GM12878 (cell line): ENCODE measurements around the gene CREBRF. TPM values are rescaled to one million over a fixed set of nuclear protein-coding genes. Genes with fewer than 3 reads are reported as not detected.

Experiments used
- ATAC-seq: fragments of 200-7000 bp; cut with Tn5 transposase; 3 replicates; pipeline ENCODE4 v1.9.1; 2020; ENCODE audit warnings: mild to moderate bottlenecking, moderate library complexity
- BruUV-seq: library from RNA; stranded (reverse); fragments of 400-500 nt; replicated peaks from 2 replicates; lab custom pipeline; 2021; lab: Mats Ljungman, UMichigan
- CTCF ChIA-PET: fragments of 300-600 bp; sonication (Branson Sonifier 250); formaldehyde crosslinking; extraction: SDS; loops from one replicate; lab custom pipeline; 2021; ENCODE audit warnings: inconsistent platforms; lab: Yijun Ruan, JAX
- POLR2A ChIA-PET: fragments of 350-600 bp; formaldehyde crosslinking; extraction: SDS; loops from one replicate; lab custom pipeline; 2021; ENCODE audit warnings: inconsistent platforms; lab: Charles Lee
- RAD21 ChIA-PET: fragments of 300-600 bp; sonication (Branson Sonifier 250); formaldehyde crosslinking; loops from one replicate; lab custom pipeline; 2023; ENCODE audit warnings: antibody characterized with exemption; ENCODE audit not compliant: unreplicated experiment; lab: Charles Lee
- SMC1A ChIA-PET: fragments of 300-600 bp; sonication (Branson Sonifier 250); formaldehyde crosslinking; loops from one replicate; lab custom pipeline; 2023; ENCODE audit not compliant: unreplicated experiment, uncharacterized antibody; lab: Charles Lee
- DNase-seq: peaks from one replicate; pipeline ENCODE4 v3.0.0-alpha.2; 2011; ENCODE audit warnings: low read depth, low spot score
- FAIRE-seq: peaks from 3 replicates; lab custom pipeline; 2011; peaks lifted over from hg19 to GRCh38; lab: Jason Lieb, UNC
- H2AFZ ChIP-seq: 2 replicates; pipeline ENCODE4 v1.6.0; 2011; ENCODE audit warnings: low read depth, low read length, control low read depth; ENCODE audit not compliant: control insufficient read depth
- H3K27ac ChIP-seq: 2 replicates; pipeline ENCODE4 v1.5.1; 2011; ENCODE audit warnings: control low read depth; ENCODE audit not compliant: control insufficient read depth, insufficient read depth
- H3K27me3 ChIP-seq, 2 experiments: replicated peaks in 1 of 2; 2 replicates each; pipeline versions ENCODE4 v1.6.0 to v1.6.1; 2011; ENCODE audit warnings: low read length in 1 of 2; ENCODE audit not compliant: control insufficient read depth in 2 of 2, insufficient read depth in 2 of 2
- H3K36me3 ChIP-seq, 2 experiments: 2 replicates each; pipeline ENCODE4 v1.5.1; 2011; ENCODE audit warnings: low read length in 1 of 2; ENCODE audit not compliant: control insufficient read depth in 2 of 2, insufficient read depth in 2 of 2
- H3K4me1 ChIP-seq: 2 replicates; pipeline ENCODE4 v1.6.1; 2011; ENCODE audit warnings: mild to moderate bottlenecking, low read length, moderate library complexity, mixed read lengths; ENCODE audit not compliant: control insufficient read depth, insufficient read depth
- H3K4me2 ChIP-seq: 2 replicates; pipeline ENCODE4 v1.6.0; 2011; ENCODE audit warnings: control low read depth; ENCODE audit not compliant: control insufficient read depth, insufficient read depth
- H3K4me3 ChIP-seq: fragments of 200-600 bp; sonication (generic); 2 replicates; pipeline ENCODE4 v1.5.1; 2016
- H3K79me2 ChIP-seq: 2 replicates; pipeline ENCODE4 v1.6.0; 2011; ENCODE audit warnings: low read length; ENCODE audit not compliant: control insufficient read depth, insufficient read depth
- H3K9ac ChIP-seq: 2 replicates; pipeline ENCODE4 v1.8.0; 2011; ENCODE audit warnings: low read length, control low read depth, mixed read lengths; ENCODE audit not compliant: control insufficient read depth, insufficient read depth
- H3K9me3 ChIP-seq: replicated peaks from 3 replicates; pipeline ENCODE4 v1.5.1; 2011; ENCODE audit warnings: mild to moderate bottlenecking, low read length; ENCODE audit not compliant: control insufficient read depth, insufficient read depth
- H4K20me1 ChIP-seq: 2 replicates; pipeline ENCODE4 v1.6.0; 2011; ENCODE audit not compliant: control insufficient read depth, insufficient read depth
- ATF7 ChIP-seq: fragments of 450-650 bp; IDR thresholded peaks from 2 replicates; pipeline ENCODE4 v1.6.1; 2016; ENCODE audit warnings: low read depth, mild to moderate bottlenecking
- CBFB ChIP-seq: IDR thresholded peaks from 2 replicates; pipeline ENCODE4 v1.6.1; 2016; ENCODE audit warnings: antibody characterized with exemption, low read depth
- EP300 ChIP-seq, 2 experiments: fragments of 150-350 bp in 1 of 2; IDR thresholded peaks; 2 replicates each; pipeline ENCODE4 v1.6.1; 2011 to 2012; ENCODE audit warnings: low read depth in 2 of 2, low read length in 2 of 2, borderline replicate concordance in 1 of 2, improper control_type of control experiment in 1 of 2, inconsistent platforms in 1 of 2; ENCODE audit not compliant: control insufficient read depth in 1 of 2
- HDAC6 ChIP-seq: fragments of 200-600 bp; sonication (generic); IDR thresholded peaks from one replicate; pipeline ENCODE4 v1.8.0; 2017; ENCODE audit warnings: antibody characterized with exemption; ENCODE audit not compliant: unreplicated experiment
- HDGF ChIP-seq: fragments of 450-650 bp; IDR thresholded peaks from 2 replicates; pipeline ENCODE4 v1.6.1; 2016; ENCODE audit warnings: antibody characterized with exemption
- IKZF2 ChIP-seq, 2 experiments: fragments of 450-650 bp; IDR thresholded peaks; 2 replicates each; pipeline ENCODE4 v1.6.1; 2017; ENCODE audit warnings: mild to moderate bottlenecking in 2 of 2, moderate library complexity in 2 of 2
- KDM1A ChIP-seq: fragments of 200-600 bp; sonication (generic); IDR thresholded peaks from 2 replicates; pipeline ENCODE4 v1.6.1; 2016; ENCODE audit warnings: borderline replicate concordance
- NBN ChIP-seq: fragments of 450-650 bp; IDR thresholded peaks from 2 replicates; pipeline ENCODE4 v1.6.1; 2016
- NR2C1 ChIP-seq: fragments of 450-650 bp; IDR thresholded peaks from 2 replicates; pipeline ENCODE4 v1.6.1; 2017; ENCODE audit warnings: antibody characterized with exemption, mild to moderate bottlenecking, moderate library complexity
- NR2C2 ChIP-seq: IDR thresholded peaks from 2 replicates; pipeline ENCODE4 v1.6.1; 2011; ENCODE audit warnings: borderline replicate concordance, low read depth; ENCODE audit not compliant: control insufficient read depth, insufficient read length
- PAX8 ChIP-seq: fragments of 450-650 bp; IDR thresholded peaks from 2 replicates; pipeline ENCODE4 v1.6.1; 2017; ENCODE audit warnings: mild to moderate bottlenecking, moderate library complexity
- PML ChIP-seq: IDR thresholded peaks from 2 replicates; pipeline ENCODE4 v1.6.1; 2012; ENCODE audit warnings: low read length, inconsistent platforms
- POLR2AphosphoS2 ChIP-seq: IDR thresholded peaks from 2 replicates; pipeline ENCODE4 v1.6.1; 2011; ENCODE audit warnings: low read depth, mild to moderate bottlenecking, low read length, improper control_type of control experiment, moderate library complexity
- RAD21 ChIP-seq: IDR thresholded peaks from 2 replicates; pipeline ENCODE4 v1.6.1; 2011; ENCODE audit warnings: mild to moderate bottlenecking, low read depth, low read length, moderate library complexity; ENCODE audit not compliant: insufficient read depth
- SMAD5 ChIP-seq: IDR thresholded peaks from 2 replicates; pipeline ENCODE4 v1.6.1; 2016; ENCODE audit warnings: antibody characterized with exemption, low read depth
- SP1 ChIP-seq: IDR thresholded peaks from one replicate; pipeline ENCODE4 v1.6.1; 2011; ENCODE audit warnings: low read depth, low read length
- WRNIP1 ChIP-seq: IDR thresholded peaks from 2 replicates; pipeline ENCODE4 v1.6.1; 2011; ENCODE audit warnings: low read depth, low read length, improper control_type of control experiment, borderline replicate concordance
- WGBS: methylation state at CpG from one replicate; pipeline ENCODE4 v1.1.6; 2016; ENCODE audit warnings: low lambda C conversion rate; ENCODE audit not compliant: insufficient replicate concordance, insufficient coverage; ENCODE audit errors: missing lambda C conversion rate; 5-methylcytosine and 5-hydroxymethylcytosine counted together
- in situ Hi-C: fragments of 300-500 bp; cut with MboI; formaldehyde crosslinking; loops from 9 replicates; pipeline ENCODE4 v1.14.3; 2018; ENCODE audit warnings: mixed read lengths
- intact Hi-C: fragments of 100-400 bp; cut with micrococcal nuclease; formaldehyde crosslinking; loops from one replicate; pipeline ENCODE4 v1.14.2; 2022; ENCODE audit not compliant: unreplicated experiment
- polyA plus RNA-seq, 11 experiments: library from polyadenylated mRNA; depleted of rRNA in 4 of 11; unstranded in 6 of 11; stranded (reverse) in 5 of 11; fragments of >200 nt; fragmentation: Nextera tagmentation in 4 of 11; fragmentation: Illumina TruSeq in 1 of 11; extraction: Ambion mirVana in 4 of 11; extraction: Trizol in 1 of 11; gene quantifications; 1 replicate in 1 of 11; 2 replicates in 10 of 11; pipeline versions ENCODE4 v1.2.1 to v1.2.3, GENCODE V29; 2011 to 2016; ENCODE audit warnings: inconsistent platforms in 2 of 11, missing spikeins in 2 of 11, low read depth in 1 of 11
- total RNA-seq, 4 experiments: library from RNA; depleted of rRNA in 3 of 4; stranded (reverse); fragments of >200 nt in 3 of 4; fragmentation: Illumina TruSeq in 1 of 4; extraction: Trizol in 1 of 4; gene quantifications; 2 replicates each; pipeline versions ENCODE4 v1.2.1 to v1.2.3, GENCODE V29; 2013 to 2021
- TF ChIP-seq, protein P1 (sequence below): fragments of 450-650 bp; IDR thresholded peaks from 2 replicates; pipeline ENCODE4 v1.6.1; 2016; ENCODE audit warnings: mild to moderate bottlenecking

CREBRF gene
- total and polyA plus RNA-seq, 10 of the 15 experiments (the other 5 are each of a cell fraction or from before 2014, with no cell fraction given): 1.2 to 12.7 (median 3.9) TPM

DNA sequence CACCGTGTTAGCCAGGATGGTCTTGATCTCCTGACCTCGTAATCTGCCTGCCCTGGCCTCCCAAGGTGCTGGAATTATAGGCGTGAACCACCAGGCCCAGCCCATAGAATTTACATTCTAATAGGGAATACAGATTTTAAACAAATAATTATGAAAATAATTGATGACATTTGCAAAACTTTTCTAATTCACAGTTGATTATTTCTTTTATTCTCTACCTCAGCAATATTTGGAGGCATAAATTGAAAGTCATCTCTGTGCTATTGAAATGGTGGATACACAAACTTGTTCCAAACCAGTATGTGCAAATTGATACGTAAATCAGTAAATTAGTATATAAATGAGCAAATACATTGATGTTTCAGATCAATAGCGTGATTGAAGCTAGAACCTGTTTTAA is 96.4 kb downstream of the CREBRF start:
- ChIA-PET CTCF (interaction anchor here (0.6 to 1.3 kb wide), 2 partner anchors 8 to 168 kb away, joined by 4 to 5 read pairs; partner anchors contain the start of gene ATP6V0E1), RAD21 (no interaction called here), POLR2A (interaction anchor here (1.1 kb wide), 1 partner anchor 172 kb away, joined by 4 read pairs; no protein-coding TSS in a partner anchor), SMC1A (no interaction called here)
- TF ChIP-seq IKZF2 (IDR thresholded peaks at IDR 0.05) (no peak), NR2C2 (no peak), NBN (no peak), SMAD5 (no peak), HDGF (no peak), EP300 (IDR thresholded peaks at IDR 0.05; ENCODE audit: borderline replicate concordance in 1 of 2, control insufficient read depth in 1 of 2, low read depth in 2 of 2, low read length in 2 of 2) (no peak), ATF7 (no peak), RAD21 (no peak), HDAC6 (no peak), PML (no peak), KDM1A (no peak), WRNIP1 (no peak), SP1 (no peak), POLR2AphosphoS2 (no peak), CBFB (no peak), NR2C1 (no peak), PAX8 (no peak)
- TF ChIP-seq, protein P1, sequence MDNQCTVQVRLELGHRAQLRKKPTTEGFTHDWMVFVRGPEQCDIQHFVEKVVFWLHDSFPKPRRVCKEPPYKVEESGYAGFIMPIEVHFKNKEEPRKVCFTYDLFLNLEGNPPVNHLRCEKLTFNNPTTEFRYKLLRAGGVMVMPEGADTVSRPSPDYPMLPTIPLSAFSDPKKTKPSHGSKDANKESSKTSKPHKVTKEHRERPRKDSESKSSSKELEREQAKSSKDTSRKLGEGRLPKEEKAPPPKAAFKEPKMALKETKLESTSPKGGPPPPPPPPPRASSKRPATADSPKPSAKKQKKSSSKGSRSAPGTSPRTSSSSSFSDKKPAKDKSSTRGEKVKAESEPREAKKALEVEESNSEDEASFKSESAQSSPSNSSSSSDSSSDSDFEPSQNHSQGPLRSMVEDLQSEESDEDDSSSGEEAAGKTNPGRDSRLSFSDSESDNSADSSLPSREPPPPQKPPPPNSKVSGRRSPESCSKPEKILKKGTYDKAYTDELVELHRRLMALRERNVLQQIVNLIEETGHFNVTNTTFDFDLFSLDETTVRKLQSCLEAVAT: no peak
- Histone ChIP-seq H3K9me3 (no peaks in the 10 kb centered on the region; the same call in 2 of the 3 replicates), H3K9ac (no peak overlapping the region), H3K4me1 (no peaks in the 10 kb centered on the region), H2AFZ (no peak overlapping the region), H4K20me1 (no peaks in the 10 kb centered on the region), H3K27ac (no peak overlapping the region), H3K27me3 (no peaks in the 10 kb centered on the region), H3K4me2 (no peak overlapping the region), H3K4me3 (no peak overlapping the region), H3K79me2 (no peaks in the 10 kb centered on the region), H3K36me3 (peaks cover 5 to 15% of the 10 kb centered on the region in 2 experiments)
- in situ Hi-C loops (no loop called here), intact Hi-C loops (no loop called here)
- no TSS peak for BruUV-seq
- DNase-seq (no peak), ATAC-seq (no peak), FAIRE-seq (no peak)
- WGBS: 99% methylated on average over 5 of the region's 5 CpGs
